COLO668 (cell line): ENCODE measurements around the gene B4GALNT4.
A peak's percentile ranks its signal among the peaks of the same experiment; 100 is the strongest.
"Not testable (repeated sequence)": the region's sequence is repeated elsewhere in the genome, so short reads cannot be mapped to it uniquely, and the experiment has no call there.

ENCODE experiments used
- DNase-seq: peaks from one replicate; lab custom pipeline; 2025; ENCODE audit not compliant: unreplicated experiment; lab: John Stamatoyannopoulos, UW

Gene B4GALNT4

DNA sequence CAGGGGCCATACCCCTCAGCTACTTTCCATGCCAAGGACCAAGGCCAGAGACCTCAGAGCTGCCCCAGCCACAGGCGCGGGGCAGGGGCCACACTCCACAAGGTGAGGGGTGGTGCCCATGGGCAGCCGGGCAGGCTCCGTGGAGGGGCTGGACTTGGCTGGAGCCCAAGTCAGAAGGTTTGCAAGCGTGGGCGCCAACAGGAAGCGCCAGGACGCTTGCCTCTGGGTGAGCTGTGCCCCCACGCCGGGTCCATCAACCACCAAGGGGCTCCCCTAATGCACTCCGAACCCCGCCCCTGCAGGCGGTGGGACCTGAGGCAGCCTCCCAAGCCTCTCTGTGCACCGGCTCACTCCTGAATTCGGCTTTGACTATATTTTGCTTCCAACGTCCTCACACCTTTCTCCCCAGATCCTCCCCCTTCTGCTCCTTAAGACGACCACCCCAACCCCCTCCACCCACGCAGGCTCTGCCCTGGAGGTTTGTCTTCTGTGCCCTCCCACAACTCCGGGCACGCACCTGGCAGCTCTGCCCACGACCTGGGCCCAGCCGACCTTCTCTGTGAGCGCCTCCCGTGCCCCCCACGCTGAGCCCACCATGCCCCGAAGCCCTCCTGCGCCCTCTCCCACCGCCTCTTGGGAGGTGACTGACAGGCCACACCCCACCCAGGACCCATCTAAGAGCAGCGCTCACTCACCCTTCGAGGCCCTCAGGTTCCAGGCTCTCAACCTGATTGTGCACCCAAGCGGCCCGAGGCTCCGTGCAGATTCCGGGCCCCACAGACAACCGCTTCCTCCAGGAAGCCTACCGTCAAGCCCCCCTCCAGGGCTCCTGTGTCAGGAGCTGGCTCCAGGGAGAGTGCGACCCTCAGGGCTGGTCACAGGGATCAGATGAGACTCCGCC is 22.1 kb downstream of the B4GALNT4 start:
- peak; percentile 3 for DNase-seq

GRCh38 chr11:392102-392777 is 22.9 kb downstream of the B4GALNT4 start:
- no peak for DNase-seq

GRCh38 chr11:393219-394033 is 24.1 kb downstream of the B4GALNT4 start:
- DNase-seq: peak; percentile 13

DNA sequence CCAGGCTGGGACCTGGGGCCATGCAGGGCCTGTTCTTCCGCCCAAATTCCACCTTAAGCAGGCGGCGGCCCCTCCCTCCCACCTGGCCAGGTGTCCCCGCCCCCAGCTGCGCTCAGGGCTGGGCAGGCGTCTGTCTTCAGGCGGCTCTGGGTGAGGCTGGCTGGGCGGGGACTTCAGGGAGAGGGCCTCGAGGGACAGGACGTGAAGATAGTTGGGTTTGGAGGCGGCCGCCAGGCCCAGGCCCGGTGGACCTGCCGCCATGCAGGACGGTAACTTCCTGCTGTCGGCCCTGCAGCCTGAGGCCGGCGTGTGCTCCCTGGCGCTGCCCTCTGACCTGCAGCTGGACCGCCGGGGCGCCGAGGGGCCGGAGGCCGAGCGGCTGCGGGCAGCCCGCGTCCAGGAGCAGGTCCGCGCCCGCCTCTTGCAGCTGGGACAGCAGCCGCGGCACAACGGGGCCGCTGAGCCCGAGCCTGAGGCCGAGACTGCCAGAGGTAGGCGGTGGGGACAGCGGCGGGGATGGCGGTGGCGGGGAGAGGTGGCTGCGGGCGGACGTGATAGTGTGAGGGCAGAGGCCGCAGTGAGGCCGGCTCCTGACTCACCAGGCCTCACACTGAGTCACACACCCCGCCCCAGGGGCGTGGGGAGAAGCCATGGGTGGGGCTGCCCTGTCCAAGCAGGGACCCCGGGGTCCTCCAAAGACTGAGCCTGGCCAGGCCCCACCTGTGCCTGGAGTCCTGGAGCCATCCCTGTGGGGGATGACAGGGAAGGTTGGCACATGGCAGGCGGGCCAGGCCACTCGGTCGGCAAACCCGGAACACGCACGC is 24.9 kb downstream of the B4GALNT4 start, which contains the start of gene PKP3:
Gene PKP3, plus strand, starts transcription at position 176 of the 824 bp plus-strand sequence. Its CDS starts 84 bp downstream, at position 260.
- peak; percentile 71 for DNase-seq

DNA sequence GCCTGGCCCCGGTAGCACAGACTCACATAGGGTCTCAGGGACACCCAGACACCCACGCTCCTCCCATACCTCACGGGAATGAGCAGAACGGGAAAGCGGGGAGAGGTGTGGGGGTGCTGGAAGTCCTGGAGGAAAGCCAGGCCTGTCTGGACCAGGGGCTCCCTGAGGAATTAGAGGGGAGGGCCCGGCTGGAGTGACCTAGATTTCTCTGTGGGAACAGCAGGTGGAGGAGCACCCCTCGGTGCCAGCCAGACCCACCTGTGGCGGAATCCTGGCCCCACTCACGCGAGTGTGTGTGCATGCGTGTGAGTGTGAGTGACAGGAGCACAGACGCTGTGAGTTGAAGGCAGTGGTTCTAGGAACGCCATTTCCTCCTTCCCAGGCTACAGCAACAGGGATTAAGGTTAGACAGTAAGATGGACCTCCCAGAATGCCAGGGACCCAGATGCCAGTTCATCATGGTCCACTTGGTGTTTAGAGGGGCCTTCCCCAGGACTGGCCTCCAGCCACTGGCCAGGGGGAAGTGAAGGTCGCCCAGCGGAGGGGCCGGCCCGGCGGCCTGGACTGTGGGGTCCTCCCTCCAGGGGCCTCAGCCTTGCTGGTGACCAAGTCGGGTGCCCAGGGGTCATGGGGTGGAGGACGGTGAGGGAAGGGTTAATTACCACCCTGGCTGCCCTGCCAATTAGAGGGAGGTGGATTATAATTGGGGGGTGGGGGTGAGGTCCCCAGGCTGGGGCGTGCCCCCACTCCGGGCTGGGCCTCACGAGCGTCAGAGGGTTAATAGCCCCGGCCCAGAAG is 25.8 kb downstream of the B4GALNT4 start:
- no peak for DNase-seq

- no peak for DNase-seq
Measured at GRCh38 chr11:395866-396265, 26.6 kb downstream of the B4GALNT4 start.

DNA sequence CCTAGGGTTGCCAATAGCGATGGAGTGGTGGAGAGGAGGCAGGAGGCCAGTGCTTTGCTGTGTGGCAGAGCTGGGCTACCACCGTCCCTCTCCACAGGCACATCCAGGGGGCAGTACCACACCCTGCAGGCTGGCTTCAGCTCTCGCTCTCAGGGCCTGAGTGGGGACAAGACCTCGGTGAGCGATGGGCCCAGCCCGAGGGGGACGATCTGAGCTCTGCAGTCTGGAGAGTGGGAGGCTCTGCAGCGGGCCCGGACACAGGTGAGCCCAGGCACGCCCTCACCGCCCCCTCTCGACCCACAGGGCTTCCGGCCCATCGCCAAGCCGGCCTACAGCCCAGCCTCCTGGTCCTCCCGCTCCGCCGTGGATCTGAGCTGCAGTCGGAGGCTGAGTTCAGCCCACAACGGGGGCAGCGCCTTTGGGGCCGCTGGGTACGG is 27.2 kb downstream of the B4GALNT4 start:
- no peak for DNase-seq

DNA sequence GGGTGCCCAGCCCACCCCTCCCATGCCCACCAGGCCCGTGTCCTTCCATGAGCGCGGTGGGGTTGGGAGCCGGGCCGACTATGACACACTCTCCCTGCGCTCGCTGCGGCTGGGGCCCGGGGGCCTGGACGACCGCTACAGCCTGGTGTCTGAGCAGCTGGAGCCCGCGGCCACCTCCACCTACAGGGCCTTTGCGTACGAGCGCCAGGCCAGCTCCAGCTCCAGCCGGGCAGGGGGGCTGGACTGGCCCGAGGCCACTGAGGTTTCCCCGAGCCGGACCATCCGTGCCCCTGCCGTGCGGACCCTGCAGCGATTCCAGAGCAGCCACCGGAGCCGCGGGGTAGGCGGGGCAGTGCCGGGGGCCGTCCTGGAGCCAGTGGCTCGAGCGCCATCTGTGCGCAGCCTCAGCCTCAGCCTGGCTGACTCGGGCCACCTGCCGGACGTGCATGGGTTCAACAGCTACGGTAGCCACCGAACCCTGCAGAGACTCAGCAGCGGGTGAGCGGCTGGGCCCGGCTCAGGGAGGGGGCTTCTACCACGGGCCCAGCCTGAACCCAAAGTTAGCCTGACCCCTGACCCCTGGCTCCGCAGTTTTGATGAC is 27.7 kb downstream of the B4GALNT4 start:
- DNase-seq: no peak

DNA sequence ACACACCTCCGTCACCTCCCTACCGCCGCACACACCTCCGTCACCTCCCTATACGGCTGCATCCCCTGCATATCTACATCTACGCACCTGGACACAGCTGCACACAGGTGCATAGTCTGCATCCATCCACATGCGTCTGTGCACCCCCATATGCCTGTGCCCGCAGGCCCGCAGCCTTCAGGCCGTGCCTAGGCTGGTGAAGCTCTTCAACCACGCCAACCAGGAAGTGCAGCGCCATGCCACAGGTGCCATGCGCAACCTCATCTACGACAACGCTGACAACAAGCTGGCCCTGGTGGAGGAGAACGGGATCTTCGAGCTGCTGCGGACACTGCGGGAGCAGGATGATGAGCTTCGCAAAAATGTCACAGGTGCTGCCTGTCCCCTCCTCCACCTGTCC is 29.5 kb downstream of the B4GALNT4 start:
- no peak for DNase-seq

- DNase-seq: no peak
Measured at GRCh38 chr11:399731-400211, 30.5 kb downstream of the B4GALNT4 start.

DNA sequence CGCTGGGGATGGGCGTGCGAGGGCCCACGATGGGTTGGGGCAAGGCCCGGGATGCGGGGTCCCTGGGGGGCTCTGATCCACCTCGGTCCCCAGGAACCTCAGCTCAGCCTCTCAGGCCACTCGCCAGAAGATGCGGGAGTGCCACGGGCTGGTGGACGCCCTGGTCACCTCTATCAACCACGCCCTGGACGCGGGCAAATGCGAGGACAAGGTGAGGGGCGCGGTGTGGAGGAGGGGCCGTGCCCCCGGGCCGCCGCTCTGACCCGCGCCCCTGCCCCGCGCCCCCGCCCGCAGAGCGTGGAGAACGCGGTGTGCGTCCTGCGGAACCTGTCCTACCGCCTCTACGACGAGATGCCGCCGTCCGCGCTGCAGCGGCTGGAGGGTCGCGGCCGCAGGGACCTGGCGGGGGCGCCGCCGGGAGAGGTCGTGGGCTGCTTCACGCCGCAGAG is 31.0 kb downstream of the B4GALNT4 start:
- no peak for DNase-seq

- not testable (repeated sequence) for DNase-seq
Measured at GRCh38 chr11:401196-401595, 31.9 kb downstream of the B4GALNT4 start.

DNA sequence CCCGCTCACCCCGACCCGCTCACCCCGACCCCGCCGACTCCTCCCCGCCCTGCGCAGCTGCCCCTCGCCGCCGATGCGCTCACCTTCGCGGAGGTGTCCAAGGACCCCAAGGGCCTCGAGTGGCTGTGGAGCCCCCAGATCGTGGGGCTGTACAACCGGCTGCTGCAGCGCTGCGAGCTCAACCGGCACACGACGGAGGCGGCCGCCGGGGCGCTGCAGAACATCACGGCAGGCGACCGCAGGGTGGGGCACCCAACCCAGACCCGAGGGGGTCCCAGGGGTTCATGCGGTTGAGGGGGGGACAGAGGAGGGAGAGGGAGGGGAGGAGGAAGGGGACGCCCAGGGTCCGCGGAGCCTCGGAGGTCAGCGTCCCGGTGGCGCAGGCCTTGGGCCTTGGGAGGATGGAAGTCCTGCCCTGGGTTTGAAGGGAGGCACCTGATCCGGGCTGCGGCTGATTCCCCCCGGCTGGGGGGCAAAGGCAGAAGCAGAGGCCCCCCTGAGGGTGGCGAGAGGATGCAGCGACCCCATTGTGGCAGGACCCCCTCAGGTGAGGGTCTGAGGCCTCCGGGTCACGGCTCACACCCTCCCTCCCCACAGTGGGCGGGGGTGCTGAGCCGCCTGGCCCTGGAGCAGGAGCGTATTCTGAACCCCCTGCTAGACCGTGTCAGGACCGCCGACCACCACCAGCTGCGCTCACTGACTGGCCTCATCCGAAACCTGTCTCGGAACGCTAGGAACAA is 33.9 kb downstream of the B4GALNT4 start:
- DNase-seq: no peak

- no peak for DNase-seq
Measured at GRCh38 chr11:403761-404431, 34.6 kb downstream of the B4GALNT4 start.

- no peak for DNase-seq
Measured at GRCh38 chr11:404551-405264, 35.4 kb downstream of the B4GALNT4 start.

- no peak for DNase-seq
Measured at GRCh38 chr11:405323-405953, 36.1 kb downstream of the B4GALNT4 start.
